IMR-90 (cell line): Measurements from ENCODE around the gene ADAMTS13. TPM values are rescaled to one million over a fixed set of nuclear protein-coding genes. Genes with fewer than 3 reads are reported as not detected.

Experiments
- ATAC-seq: fragments of 200-7000 bp; cut with Tn5 transposase; 2 replicates; pipeline ENCODE4 v1.9.1; 2020; ENCODE audit warnings: low read depth, mild to moderate bottlenecking, moderate library complexity
- BruUV-seq: library from RNA; stranded (reverse); fragments of 400-500 nt; replicated peaks from 2 replicates; lab custom pipeline; 2021; lab: Mats Ljungman, UMichigan
- CTCF ChIA-PET: fragments of 300-600 bp; formaldehyde crosslinking; extraction: SDS; loops from one replicate; lab custom pipeline; 2021; ENCODE audit warnings: antibody characterized with exemption; lab: Yijun Ruan, JAX
- POLR2A ChIA-PET: fragments of 300-600 bp; sonication (Branson Sonifier 250); formaldehyde crosslinking; loops from one replicate; lab custom pipeline; 2022; ENCODE audit warnings: antibody characterized with exemption; ENCODE audit not compliant: unreplicated experiment; lab: Charles Lee
- DNase-seq: peaks from one replicate; pipeline ENCODE4 v3.0.0; 2013
- H2AFZ ChIP-seq: replicated peaks from 2 replicates; pipeline ENCODE3; 2013; ENCODE audit warnings: low read length, mild to moderate bottlenecking; ENCODE audit not compliant: poor library complexity
- H2AK5ac ChIP-seq: 2 replicates; pipeline ENCODE4 v1.6.1; 2013; ENCODE audit warnings: low read depth, low read length, inconsistent platforms
- H2AK9ac ChIP-seq: replicated peaks from 2 replicates; pipeline ENCODE3; 2013; ENCODE audit warnings: mild to moderate bottlenecking, low read depth, low read length, moderate library complexity; ENCODE audit not compliant: poor library complexity
- H2BK120ac ChIP-seq: 2 replicates; pipeline ENCODE4 v1.6.1; 2013; ENCODE audit warnings: low read depth, low read length, inconsistent platforms
- H2BK15ac ChIP-seq: 3 replicates; pipeline ENCODE4 v1.6.1; 2013; ENCODE audit warnings: low read depth, low read length, inconsistent platforms
- H2BK20ac ChIP-seq: 2 replicates; pipeline ENCODE4 v1.6.1; 2013; ENCODE audit warnings: low read depth, mild to moderate bottlenecking, inconsistent platforms, low read length, moderate library complexity
- H2BK5ac ChIP-seq: 2 replicates; pipeline ENCODE4 v1.6.1; 2013; ENCODE audit warnings: mild to moderate bottlenecking, low read depth, low read length, inconsistent platforms; ENCODE audit not compliant: poor library complexity, severe bottlenecking
- H3K14ac ChIP-seq: replicated peaks from 2 replicates; pipeline ENCODE4 v1.6.1; 2013; ENCODE audit warnings: low read depth, low read length, inconsistent platforms
- H3K18ac ChIP-seq: 2 replicates; pipeline ENCODE4 v1.6.1; 2013; ENCODE audit warnings: low read depth, low read length, control low read depth
- H3K23ac ChIP-seq: 2 replicates; pipeline ENCODE4 v1.6.1; 2013; ENCODE audit warnings: low read depth, low read length, inconsistent platforms
- H3K27ac ChIP-seq: 2 replicates; pipeline ENCODE4 v1.5.1; 2013; ENCODE audit warnings: mild to moderate bottlenecking, control low read depth, low read length; ENCODE audit not compliant: insufficient read depth
- H3K27me3 ChIP-seq: 2 replicates; pipeline ENCODE4 v1.6.1; 2013; ENCODE audit warnings: low read length; ENCODE audit not compliant: control insufficient read depth, insufficient read depth
- H3K36me3 ChIP-seq: 2 replicates; pipeline ENCODE4 v1.6.1; 2013; ENCODE audit warnings: low read length, mixed read lengths; ENCODE audit not compliant: control insufficient read depth, insufficient read depth
- H3K4ac ChIP-seq: 2 replicates; pipeline ENCODE4 v1.6.1; 2013; ENCODE audit warnings: low read depth, low read length, inconsistent platforms
- H3K4me1 ChIP-seq: 2 replicates; pipeline ENCODE4 v1.6.1; 2013; ENCODE audit warnings: low read length, mixed read lengths; ENCODE audit not compliant: control insufficient read depth, insufficient read depth
- H3K4me2 ChIP-seq: 2 replicates; pipeline ENCODE4 v1.6.1; 2013; ENCODE audit warnings: low read depth, mild to moderate bottlenecking, control low read depth, low read length, moderate library complexity
- H3K4me3 ChIP-seq: 2 replicates; pipeline ENCODE4 v1.5.1; 2013; ENCODE audit warnings: low read depth, mild to moderate bottlenecking, control low read depth, low read length, moderate library complexity; ENCODE audit not compliant: insufficient read depth
- H3K56ac ChIP-seq: 2 replicates; pipeline ENCODE4 v1.6.1; 2013; ENCODE audit warnings: low read length, inconsistent platforms; ENCODE audit not compliant: insufficient read depth; ENCODE audit errors: extremely low read depth
- H3K79me1 ChIP-seq, 2 experiments: 2 replicates each; pipeline ENCODE4 v1.6.1; 2013; ENCODE audit warnings: low read length in 2 of 2, inconsistent platforms in 1 of 2, low read depth in 1 of 2
- H3K9ac ChIP-seq: 2 replicates; pipeline ENCODE4 v1.6.1; 2013; ENCODE audit warnings: low read depth, low read length, control low read depth
- H3K9me1 ChIP-seq: 2 replicates; pipeline ENCODE4 v1.6.1; 2013; ENCODE audit warnings: low read length, inconsistent platforms; ENCODE audit not compliant: insufficient read depth
- H3K9me3 ChIP-seq: 2 replicates; pipeline ENCODE4 v1.6.1; 2013; ENCODE audit warnings: low read length; ENCODE audit not compliant: control insufficient read depth, insufficient read depth
- H4K20me1 ChIP-seq: 2 replicates; pipeline ENCODE4 v1.6.1; 2013; ENCODE audit warnings: low read length, inconsistent platforms; ENCODE audit not compliant: insufficient read depth
- H4K5ac ChIP-seq: 2 replicates; pipeline ENCODE4 v1.6.1; 2013; ENCODE audit warnings: mild to moderate bottlenecking, low read depth, low read length, control low read depth
- H4K8ac ChIP-seq, 2 experiments: 2 replicates each; pipeline ENCODE4 v1.6.1; 2013; ENCODE audit warnings: low read depth in 2 of 2, low read length in 2 of 2, control low read depth in 1 of 2, inconsistent platforms in 1 of 2
- H4K91ac ChIP-seq: 2 replicates; pipeline ENCODE4 v1.6.1; 2013; ENCODE audit warnings: low read depth, low read length, inconsistent platforms; ENCODE audit not compliant: insufficient read depth
- BHLHE40 ChIP-seq: fragments of 150-350 bp; IDR thresholded peaks from 2 replicates; pipeline ENCODE4 v1.6.1; 2016; ENCODE audit warnings: mild to moderate bottlenecking, low read depth, low read length
- CEBPB ChIP-seq: IDR thresholded peaks from 2 replicates; pipeline ENCODE4 v1.6.1; 2012; ENCODE audit warnings: low read depth, low read length, improper control_type of control experiment
- CHD1 ChIP-seq: IDR thresholded peaks from 2 replicates; pipeline ENCODE4 v1.6.1; 2012; ENCODE audit warnings: low read depth, low read length, improper control_type of control experiment
- MAFK ChIP-seq: IDR thresholded peaks from 2 replicates; pipeline ENCODE4 v1.6.1; 2012; ENCODE audit warnings: low read depth, low read length, improper control_type of control experiment
- MAZ ChIP-seq: IDR thresholded peaks from 2 replicates; pipeline ENCODE4 v1.6.1; 2012; ENCODE audit warnings: low read depth, mild to moderate bottlenecking, low read length, improper control_type of control experiment, moderate library complexity, borderline replicate concordance
- MXI1 ChIP-seq: IDR thresholded peaks from 2 replicates; pipeline ENCODE4 v1.6.1; 2012; ENCODE audit warnings: low read depth, mild to moderate bottlenecking, low read length, moderate library complexity, borderline replicate concordance
- NFE2L2 ChIP-seq: fragments of 150-350 bp; IDR thresholded peaks from 2 replicates; pipeline ENCODE4 v1.6.1; 2016; ENCODE audit warnings: low read depth, mild to moderate bottlenecking, low read length
- RAD21 ChIP-seq: IDR thresholded peaks from 2 replicates; pipeline ENCODE4 v1.6.1; 2012; ENCODE audit warnings: low read length, improper control_type of control experiment
- RCOR1 ChIP-seq: IDR thresholded peaks from 2 replicates; pipeline ENCODE4 v1.6.1; 2012; ENCODE audit warnings: mild to moderate bottlenecking, low read length, improper control_type of control experiment; ENCODE audit not compliant: insufficient replicate concordance
- RFX5 ChIP-seq: IDR thresholded peaks from 2 replicates; pipeline ENCODE4 v1.8.0; 2012; ENCODE audit warnings: low read depth, mild to moderate bottlenecking, low read length, moderate library complexity
- USF2 ChIP-seq: fragments of 150-350 bp; IDR thresholded peaks from 2 replicates; pipeline ENCODE4 v1.6.1; 2017; ENCODE audit warnings: mild to moderate bottlenecking, antibody characterized with exemption, low read length, low read depth
- WGBS, 2 experiments: methylation state at CpG; one replicate each; pipeline versions ENCODE4 v1.1.5 to v1.1.7; 2013; ENCODE audit warnings: missing lambda C conversion rate in 2 of 2; ENCODE audit not compliant: insufficient read length in 1 of 2; ENCODE audit errors: extremely low coverage in 2 of 2; 5-methylcytosine and 5-hydroxymethylcytosine counted together
- dilution Hi-C: fragments of 300-500 bp; cut with HindIII; formaldehyde crosslinking; loops from one replicate; pipeline ENCODE4 v1.14.3; 2018; ENCODE audit warnings: low sequenced_read_pairs; ENCODE audit not compliant: unreplicated experiment
- in situ Hi-C: fragments of 300-500 bp; cut with MboI; formaldehyde crosslinking; loops from 3 replicates; pipeline ENCODE4 v1.14.3; 2019; ENCODE audit warnings: low sequenced_read_pairs, inconsistent platforms, mixed read lengths
- intact Hi-C: fragments of 100-400 bp; cut with micrococcal nuclease; formaldehyde crosslinking; loops from 2 replicates; pipeline ENCODE4 v1.10.0; 2022
- polyA plus RNA-seq, 3 experiments: library from polyadenylated mRNA; depleted of rRNA; stranded (reverse); fragments of >200 nt; gene quantifications; 2 replicates each; pipeline ENCODE4 v1.2.3, GENCODE V29; 2012; ENCODE audit warnings: low replicate concordance in 1 of 3
- total RNA-seq: library from RNA; depleted of rRNA; stranded (reverse); fragments of >200 nt; gene quantifications from 2 replicates; pipeline ENCODE4 v1.2.3, GENCODE V29; 2012

ADAMTS13 gene
- total and polyA plus RNA-seq, 2 of the 4 experiments (the other 2 are of a cell fraction), result 0.18 to 2.8 TPM

- intact Hi-C loops, result no loop called here
These were observed 54.1 kb downstream of the ADAMTS13 start for GRCh38 chr9:133476036-133476931.

More at GRCh38 chr9:133476036-133476931, 54.1 kb downstream of the ADAMTS13 start:
- Histone ChIP-seq H2AFZ (peak overlapping the region; percentile 51), H3K14ac (no peak overlapping the region), H3K56ac (no peak overlapping the region), H3K9me1 (no peaks in the 10 kb centered on the region), H3K79me1 (peaks cover 0 to 10% of the 10 kb centered on the region in 2 experiments; a peak in 1 of 4 replicates), H3K18ac (no peak overlapping the region), H3K9me3 (no peaks in the 10 kb centered on the region), H3K27ac (no peak overlapping the region), H4K20me1 (no peaks in the 10 kb centered on the region), H2BK5ac (no peak overlapping the region), H3K9ac (no peak overlapping the region), H3K23ac (no peak overlapping the region), H2BK20ac (no peak overlapping the region), H3K4me1 (peaks cover 3% of the 10 kb centered on the region; the same call in 1 of the 2 replicates), H4K5ac (no peak overlapping the region), H3K4me2 (no peak overlapping the region), H4K8ac (no peak overlapping the region), H2BK120ac (no peak overlapping the region), H3K27me3 (no peaks in the 10 kb centered on the region), H3K4ac (no peak overlapping the region), H2AK5ac (no peak overlapping the region), H2AK9ac (no peak overlapping the region), H4K91ac (no peak overlapping the region), H3K36me3 (peaks cover 1% of the 10 kb centered on the region; the same call in 1 of the 2 replicates), H2BK15ac (no peak overlapping the region), H3K4me3 (no peak overlapping the region)
- DNase-seq, result peak; percentile 24
- ATAC-seq, result no peak
- WGBS, 2 experiments, result 86% methylated on average over 7 of the region's 27 CpGs; no CpG with 5 or more reads in 1 of the 2 experiments
- dilution Hi-C loops, result no loop called here
- ChIA-PET POLR2A (no interaction called here), CTCF (no interaction called here)
- in situ Hi-C loops, result loop anchor here (25.0 kb wide), 1 partner anchor 439 kb away; the partner anchor contains the start of gene GTF3C5
- no TSS peak for BruUV-seq
- no peak for TF ChIP-seq RAD21
- TF ChIP-seq USF2, result no peak
- no peak for TF ChIP-seq RFX5
- no peak for TF ChIP-seq MAZ
- no peak for TF ChIP-seq CEBPB
- no peak for TF ChIP-seq CHD1
- no peak for TF ChIP-seq RCOR1
- TF ChIP-seq MXI1, result no peak
- TF ChIP-seq NFE2L2, result no peak
- TF ChIP-seq MAFK, result no peak
- no peak for TF ChIP-seq BHLHE40
